GM18867 (cell line): ENCODE data around the gene GTF2A1L.
"Not testable (repeated sequence)": the region's sequence is repeated elsewhere in the genome, so short reads cannot be mapped to it uniquely, and the experiment has no call there.

ENCODE experiments used
- ATAC-seq: cut with Tn5 transposase; IDR thresholded peaks from one replicate; pipeline ENCODE4 v1.9.1; 2021; ENCODE audit warnings: mild to moderate bottlenecking, moderate library complexity; ENCODE audit not compliant: unreplicated experiment

Gene GTF2A1L

DNA sequence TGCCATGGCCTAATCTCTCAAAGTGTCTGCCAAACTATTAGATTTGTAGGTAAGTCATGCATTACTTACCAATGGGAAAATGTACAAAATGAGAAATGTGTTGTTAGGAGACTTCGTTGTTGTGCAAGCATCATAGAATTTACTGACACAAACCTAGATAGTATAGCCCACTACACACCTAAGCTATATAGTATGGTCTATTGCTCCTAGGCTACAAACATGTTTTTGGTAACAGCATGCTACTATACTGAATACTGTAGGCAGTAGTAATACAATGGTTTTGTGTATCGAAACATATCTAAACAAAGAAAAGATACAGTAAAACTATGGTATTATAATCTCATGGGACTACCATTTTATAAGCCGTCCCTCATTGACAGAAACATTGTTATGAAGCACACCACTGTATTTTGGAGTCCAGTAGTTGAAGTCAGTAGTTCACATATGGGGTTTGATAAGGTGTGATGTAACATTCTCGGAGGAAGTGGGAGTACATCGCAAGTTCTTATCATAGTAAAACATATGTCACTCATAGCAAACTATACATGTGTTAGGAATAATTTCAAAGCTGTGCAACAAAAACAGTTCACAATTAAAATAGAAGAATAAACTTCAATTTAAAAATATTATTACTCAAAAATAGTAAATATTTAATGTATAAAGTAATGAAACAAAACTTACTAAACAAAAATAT is 12.0 kb upstream of the GTF2A1L start:
- no peak for ATAC-seq

DNA sequence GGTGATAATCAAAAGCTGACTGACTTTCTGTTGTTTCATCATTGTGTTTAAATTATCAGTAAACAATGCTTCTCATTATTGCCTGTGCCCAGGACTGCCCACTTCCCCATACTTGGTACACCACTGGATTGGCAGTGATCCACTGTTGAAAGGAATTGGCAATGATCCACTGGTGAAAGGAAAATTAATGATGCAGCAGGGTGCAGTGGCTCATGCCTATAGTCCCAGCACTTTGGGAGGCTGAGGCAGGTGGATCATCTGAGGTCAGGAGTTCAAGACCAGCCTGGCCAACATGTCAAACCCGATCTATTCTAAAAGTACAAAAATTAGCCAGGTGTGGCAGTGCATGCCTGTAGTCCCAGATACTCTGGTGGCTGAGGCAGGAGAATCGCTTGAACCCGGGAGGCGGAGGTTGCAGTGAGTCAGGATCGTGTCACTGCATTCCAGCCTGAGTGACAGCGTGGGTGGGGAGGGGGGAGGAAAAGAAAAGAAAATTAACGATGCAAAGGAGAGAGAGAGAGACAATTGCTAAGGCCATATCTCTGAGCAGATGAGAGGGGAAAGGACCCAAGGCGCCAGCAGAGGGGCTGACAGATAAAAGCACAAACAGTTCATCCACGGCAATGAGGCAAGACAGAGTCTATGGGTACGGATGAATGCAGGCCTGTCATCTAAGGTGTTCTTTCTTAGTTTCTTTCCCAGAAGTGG is 10.2 kb upstream of the GTF2A1L start:
- no peak for ATAC-seq

DNA sequence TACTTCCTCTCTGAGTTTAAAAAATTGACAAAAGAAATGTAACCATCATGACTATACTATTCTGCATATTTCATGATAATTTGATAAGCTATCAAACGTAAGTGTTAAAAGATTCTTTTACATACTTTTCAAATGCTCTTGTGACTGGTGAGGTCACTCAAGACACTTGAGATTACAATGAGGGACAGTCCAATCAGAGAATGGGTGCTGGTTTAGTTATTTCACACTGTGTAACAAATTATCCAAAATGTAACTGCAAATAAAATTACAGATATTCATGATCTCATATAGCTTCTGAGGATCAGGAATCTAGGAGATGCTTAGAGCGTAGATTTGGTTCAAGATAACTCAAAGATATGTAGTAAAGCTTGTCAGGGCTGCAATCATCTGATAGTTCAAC is 4.4 kb upstream of the GTF2A1L start:
- ATAC-seq, result no peak

DNA sequence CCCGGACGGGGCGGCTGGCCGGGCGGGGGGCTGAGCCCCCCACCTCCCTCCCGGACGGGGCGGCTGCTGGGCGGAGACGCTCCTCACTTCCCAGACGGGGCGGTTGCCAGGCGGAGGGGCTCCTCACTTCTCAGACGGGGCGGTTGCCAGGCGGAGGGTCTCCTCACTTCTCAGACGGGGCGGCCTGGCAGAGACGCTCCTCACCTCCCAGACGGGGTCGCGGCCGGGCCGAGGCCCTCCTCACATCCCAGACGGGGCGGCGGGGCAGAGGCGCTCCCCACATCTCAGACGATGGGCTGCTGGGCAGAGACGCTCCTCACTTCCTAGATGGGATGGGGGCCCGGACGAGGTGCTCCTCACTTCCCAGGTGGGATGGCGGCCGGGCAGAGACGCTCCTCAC is 3.1 kb upstream of the GTF2A1L start:
- not testable (repeated sequence) for ATAC-seq

DNA sequence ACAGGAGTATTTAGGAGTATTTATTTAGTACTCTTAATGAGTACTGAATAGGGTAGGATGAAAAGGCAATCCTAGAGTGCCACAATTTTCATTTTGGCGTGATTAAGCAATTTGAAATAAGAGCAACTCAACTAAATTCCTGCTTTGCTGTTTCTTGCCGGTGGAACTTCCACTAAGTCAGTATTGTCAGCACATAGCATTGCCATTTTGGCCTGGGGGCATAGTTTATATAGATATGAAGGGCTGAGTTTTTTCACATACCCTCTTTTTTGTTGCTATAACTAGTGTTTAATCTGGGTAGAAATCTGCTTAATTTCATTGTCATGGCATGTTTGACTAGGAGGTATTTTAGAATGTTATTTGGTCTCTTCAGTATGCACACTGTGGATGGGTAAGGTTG is 1.9 kb downstream of the GTF2A1L start:
- no peak for ATAC-seq

DNA sequence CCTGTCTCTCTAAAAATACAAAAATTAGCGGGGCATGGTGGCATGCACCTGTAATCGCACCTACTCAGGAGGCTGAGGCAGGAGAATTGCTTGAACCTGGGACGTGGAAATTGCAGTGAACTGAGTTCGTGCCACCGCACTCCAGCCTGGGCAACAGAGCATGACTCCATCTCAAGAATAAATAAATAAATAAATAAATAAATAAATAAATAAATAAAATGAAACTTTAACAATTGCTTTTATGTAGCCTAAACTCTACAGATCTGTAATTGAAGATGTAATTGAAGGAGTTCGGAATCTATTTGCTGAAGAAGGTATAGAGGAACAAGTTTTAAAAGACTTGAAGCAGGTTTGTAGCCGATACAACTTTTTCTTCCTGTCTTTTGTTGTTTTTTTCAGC is 2.9 kb downstream of the GTF2A1L start:
- ATAC-seq, result no peak

DNA sequence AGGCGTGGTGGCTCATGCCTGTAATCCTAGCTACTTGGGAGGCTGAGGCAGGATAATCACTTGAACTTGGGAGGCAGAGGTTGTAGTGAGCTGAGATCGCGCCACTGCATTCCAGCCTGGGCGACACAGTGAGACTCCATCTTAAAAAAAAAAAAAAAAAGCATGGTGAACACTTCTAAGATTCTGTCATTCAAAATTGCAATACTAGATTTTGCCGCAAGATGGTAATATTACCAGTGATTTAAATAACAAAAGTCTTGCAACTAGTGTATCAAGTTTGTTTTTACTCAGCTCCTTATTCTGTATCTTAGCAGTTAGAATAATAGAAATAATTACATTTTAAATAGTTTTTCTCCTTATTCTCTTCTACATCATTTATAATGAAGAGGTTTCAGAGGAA is 5.0 kb downstream of the GTF2A1L start:
- ATAC-seq, result not testable (repeated sequence)

DNA sequence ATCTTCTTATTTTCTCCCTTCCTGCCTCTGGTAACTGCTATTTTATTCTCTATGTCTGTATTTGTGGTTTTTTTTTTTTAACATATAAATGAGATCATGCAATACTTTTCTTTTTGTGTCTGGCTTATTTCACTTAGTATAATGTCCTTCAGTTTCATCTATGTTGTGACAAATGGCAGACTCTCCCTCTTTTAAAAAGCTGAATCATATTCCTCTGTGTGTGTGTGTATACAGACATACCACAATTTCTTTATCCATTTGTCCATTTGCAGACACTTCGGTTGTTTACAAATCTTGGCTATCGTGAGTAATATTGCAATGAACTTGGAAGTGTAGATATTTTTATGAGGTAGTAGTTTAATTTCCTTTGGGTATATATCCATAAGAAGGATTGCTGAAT is 7.0 kb downstream of the GTF2A1L start:
- ATAC-seq, result no peak

DNA sequence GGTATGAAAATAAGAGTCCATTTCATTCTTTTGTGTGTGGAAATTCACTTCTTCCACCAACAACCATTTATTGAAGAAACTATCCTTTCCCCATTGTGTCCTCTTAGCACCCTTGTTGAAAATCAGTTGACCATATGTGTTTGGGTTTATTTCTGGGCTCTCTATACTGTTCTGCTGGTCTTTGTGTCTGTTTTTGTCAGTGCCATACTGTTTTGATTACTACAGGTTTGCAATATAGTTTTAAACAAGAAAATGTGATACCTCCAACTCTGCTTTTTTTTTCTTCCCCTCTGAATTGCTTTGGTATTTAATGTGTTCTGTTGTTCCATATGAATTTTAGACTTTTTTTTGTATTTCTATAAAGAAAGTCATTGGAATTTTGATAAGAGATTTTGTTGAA is 8.4 kb downstream of the GTF2A1L start:
- ATAC-seq, result no peak

DNA sequence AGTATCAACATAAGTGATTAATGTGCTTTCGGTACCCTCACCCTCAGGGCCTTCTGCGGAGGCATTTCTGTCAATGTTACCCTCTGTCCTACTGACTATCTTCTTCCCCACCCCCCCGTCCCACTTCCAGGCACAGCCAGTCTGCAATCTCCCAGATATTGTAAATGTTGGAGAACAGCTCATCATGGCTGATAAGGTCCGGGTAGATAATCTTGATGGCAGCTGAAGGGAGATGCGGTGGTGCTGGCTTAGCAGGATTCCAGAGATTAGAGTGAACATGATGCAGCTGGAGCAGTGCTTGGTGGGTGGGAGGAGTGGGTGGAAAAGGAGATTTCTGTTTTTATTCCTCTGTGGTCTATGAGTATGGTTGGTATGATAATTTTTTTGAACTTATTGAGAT is 15.5 kb downstream of the GTF2A1L start:
- ATAC-seq, result no peak

DNA sequence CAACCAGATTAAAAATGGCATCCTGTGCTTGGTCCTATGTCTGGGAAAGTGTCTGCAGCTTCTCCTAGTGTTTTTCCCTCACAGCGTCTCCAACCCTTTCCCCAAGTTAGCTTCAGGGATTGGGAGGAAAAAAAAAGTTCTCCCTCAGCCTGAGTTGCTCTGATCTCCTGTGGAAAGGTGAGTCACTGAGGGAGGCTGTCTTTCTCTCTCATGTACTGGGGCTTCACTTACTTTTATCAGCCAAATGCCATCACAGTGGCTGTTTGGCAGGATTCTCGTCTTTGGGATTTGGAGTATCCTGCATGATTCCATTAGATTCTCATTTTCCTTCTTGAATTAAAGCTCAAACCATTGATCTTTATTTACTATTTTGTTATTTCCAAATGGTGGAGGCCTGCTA is 18.1 kb downstream of the GTF2A1L start:
- no peak for ATAC-seq

DNA sequence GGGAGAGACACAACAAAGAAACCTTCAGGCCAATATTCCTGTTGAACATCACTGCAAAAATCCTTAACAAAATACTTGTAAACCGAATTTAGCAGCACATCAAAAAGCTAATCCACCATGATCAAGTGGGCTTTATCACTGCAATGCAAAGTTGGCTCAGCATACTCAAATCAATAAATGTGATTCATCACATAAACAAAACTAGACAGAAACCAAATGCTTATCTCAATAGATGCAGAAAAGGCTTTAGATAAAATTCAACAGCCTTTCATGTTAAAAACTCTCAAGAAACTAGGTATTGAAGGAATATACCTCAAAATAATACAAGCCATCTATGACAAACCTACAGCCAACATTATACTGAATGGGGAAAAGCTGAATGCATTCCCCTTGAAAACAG is 20.6 kb downstream of the GTF2A1L start:
- ATAC-seq, result no peak

DNA sequence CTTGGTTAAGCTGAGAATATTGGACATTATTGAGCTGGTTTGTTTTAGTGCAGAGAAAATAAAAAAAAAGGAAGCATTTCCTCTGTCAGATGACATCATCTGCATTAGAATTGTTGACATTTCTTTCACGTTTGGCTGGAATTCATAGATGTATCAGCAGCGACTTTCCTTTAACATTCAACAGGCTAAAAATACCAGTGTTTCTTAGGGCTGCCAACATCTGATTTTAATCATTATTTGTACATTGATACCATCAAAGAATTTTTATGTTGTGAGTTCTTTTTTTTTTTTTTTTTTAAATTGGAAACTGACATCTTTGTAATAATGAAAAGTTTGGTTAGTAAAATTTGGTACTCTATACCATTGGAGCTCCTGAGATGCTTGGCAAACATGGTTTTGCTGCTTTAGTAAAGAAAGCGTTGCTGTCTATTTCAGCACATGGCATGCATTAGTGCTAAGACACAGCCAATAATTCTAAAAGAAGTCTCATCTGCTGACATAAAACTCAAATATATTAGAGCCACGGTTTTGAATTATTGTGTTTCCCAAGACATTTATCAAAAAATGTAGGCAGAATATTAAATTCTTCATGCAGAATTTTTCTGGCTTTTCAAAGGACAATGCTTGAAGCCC is 33.6 kb downstream of the GTF2A1L start:
- no peak for ATAC-seq

DNA sequence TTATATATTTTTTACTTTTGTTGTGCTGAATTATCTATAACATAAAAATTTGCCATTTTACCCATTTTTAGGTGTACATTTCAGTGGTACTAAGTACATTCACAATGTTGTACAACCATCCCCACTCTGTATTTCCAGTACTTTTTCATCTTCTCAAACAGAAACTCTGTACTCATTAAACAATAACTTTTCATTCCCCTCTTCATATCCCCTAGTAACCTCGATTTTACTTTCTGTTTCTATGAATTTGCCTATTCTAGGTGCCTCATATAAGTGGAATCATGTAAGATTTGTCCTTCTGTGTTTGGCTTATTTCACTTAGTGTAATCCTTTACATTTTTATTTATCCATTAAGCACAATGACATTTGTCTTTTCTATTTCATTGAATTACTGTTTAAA is 51.3 kb downstream of the GTF2A1L start:
- ATAC-seq, result peak; percentile 81

DNA sequence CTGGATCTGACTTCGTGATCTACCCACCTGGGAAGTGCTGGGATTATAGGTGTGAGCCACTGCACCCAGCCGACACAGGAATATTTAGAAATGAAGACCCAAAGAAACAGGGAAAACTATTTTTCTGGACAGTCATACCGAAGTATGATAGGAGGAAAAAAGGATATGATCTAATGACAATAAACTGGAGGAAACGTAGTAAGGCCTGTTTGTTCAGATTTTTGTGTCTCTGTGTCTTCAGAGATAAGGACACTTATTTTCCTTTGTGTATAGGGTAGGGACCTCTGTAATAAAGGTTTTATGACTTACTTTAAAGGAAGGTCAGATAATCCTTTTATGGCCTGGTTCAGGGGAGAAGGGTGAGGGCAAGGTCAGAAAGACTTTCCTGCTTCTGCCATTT is 55.9 kb downstream of the GTF2A1L start:
- ATAC-seq, result no peak

DNA sequence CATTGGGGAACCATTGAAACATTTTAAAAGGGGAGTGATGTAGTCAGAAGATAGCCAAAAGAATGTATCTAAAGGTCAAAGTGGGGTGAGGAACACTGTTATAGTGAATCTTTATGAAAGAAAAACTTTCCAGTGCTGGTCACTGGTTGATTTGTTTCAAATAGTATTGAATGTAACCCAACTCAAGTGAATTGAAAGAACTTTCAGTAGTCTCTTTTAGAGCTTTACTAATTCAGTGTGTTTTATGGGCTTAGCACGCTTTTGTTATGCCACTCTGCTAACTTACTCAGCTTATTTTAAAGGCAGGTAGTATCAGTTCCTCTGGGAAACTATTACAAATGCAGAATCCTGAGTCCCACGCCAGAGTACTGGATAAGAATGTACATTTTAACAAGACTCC is 57.3 kb downstream of the GTF2A1L start:
- ATAC-seq, result peak; percentile 63

DNA sequence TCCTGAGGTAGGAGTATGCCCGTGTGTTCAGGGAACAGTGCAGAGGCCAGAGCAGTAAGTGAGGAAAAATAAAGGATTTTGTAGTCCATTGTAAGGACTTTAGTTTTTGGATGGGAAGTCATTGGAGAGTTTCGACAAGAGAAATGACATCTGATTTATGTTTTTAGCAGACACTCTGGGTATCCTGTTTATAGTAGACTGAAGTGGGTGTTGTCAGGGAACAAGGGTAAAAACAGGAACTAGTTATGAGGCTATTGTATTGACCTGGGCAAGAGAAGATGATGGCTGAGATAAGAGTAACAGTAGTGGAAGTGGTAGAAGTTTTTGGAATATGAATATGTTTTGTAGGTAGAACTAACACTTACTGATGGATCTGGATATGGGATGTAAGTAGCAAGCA is 59.8 kb downstream of the GTF2A1L start:
- ATAC-seq, result no peak

DNA sequence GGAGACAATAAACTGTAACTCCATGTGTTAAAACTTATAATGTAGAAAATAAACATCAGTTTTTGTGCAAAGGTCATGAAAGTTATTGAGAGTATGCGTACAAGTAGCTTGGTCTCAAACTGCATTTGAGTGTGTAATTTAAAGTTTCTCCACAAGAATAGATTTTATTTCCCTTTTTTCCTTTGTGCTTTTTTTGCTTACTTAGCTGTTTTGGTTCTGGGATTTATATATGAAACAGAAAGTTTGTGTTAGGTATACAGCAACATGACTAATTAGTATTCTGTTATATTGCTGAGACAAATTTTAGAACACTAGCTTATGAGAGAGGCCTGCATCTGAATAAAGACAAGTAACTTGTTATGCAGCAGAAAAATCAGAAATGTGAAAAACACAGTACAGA is 67.5 kb downstream of the GTF2A1L start:
- no peak for ATAC-seq

DNA sequence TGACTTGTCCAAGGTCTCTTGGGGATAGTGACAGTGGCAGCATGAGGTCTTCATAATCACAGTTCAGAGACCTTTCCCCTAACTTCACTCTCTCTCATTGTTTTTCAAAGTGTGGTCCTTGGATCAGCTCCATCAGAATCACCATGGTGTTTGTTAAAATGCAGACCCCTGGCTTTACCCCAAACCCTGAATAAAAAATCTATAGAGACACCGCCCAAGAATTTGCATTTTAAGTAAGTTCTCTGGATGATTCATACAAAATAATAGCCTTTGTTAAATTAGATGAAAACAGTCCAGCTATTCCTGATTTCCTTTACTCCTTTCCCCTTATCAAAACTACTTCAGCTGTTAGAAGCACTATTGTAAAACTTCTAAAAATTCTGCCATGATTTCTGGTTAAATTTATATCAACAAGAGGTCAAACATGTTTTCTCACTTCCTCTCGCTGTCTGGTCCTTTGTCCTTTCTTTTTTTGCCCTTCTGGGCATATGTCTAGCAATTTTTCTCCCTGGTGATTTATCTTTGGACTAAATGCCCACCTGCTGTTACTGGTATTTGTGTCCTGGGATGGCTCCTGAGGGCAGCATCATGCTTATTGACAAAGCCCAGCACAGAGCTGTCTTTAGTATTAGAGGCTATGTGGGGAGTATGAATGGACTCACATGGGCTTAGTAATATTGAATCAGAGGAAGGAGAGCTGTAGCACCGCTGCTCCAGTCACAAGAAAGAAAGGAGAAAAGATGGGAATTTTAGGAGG is 74.5 kb downstream of the GTF2A1L start:
- ATAC-seq, result no peak

DNA sequence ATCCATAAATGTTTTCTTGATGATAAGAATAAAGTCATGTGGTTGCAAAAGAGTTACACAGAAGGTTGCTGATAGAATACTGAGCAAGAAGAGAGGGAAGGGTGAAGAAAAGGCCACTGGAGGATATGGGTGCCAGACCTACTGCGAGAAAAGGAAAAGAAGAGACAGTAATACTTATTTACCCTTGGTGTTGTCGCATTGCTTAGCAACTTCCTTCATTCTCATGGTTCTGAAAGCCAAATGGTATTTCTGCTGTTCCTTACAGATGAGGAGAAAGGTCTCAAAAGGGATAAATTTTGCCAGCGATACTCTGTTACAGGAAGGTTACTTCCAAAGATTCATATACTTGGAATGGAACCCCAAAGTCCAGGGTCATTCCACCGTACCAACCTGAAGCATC is 75.4 kb downstream of the GTF2A1L start:
- no peak for ATAC-seq

DNA sequence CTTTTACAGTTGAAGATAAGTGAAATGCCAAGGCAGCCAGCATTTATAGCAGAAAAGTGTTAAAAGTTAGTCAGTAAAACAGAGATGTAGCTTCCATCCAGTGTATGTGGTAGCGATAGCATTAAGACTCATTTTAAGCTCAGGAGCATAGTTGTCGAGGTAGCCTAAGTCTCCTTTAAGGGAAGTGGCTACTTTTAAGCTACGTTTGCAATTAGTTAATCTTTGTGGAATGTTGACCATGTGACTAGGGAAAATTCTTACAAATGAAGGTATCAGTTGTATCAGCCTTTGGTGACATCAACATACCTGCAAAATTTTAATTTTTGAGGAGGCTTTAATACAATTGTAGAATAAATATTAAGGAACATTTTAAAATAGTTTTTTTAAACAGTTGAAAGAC is 76.0 kb downstream of the GTF2A1L start:
- no peak for ATAC-seq

DNA sequence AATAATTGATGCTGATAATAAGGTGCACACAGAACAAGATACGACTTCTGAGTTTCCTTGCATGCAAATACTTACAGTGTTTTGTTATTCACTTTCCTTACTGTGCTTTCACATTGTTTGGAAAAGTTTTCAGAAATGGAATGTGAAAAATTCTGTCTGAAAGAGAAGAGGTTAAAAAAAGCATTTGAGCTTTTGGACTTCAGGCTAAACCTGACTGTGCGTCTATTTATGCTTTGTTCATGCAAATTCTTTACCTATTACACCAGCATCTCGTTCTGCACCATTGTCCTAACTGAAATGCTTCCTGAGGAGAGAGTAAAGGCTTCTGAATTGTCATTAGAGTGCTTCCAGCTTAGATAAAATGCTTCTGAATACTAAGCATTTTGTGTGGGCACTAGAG is 76.5 kb downstream of the GTF2A1L start:
- no peak for ATAC-seq
